Thyroid gland (tissue), 4 donors: ENCODE results near the gene GABRA5.
A peak's percentile ranks its signal among the peaks of the same experiment; 100 is the strongest.

Experiments used
- POLR2A ChIP-seq, 2 donors: fragments of 450-650 bp; IDR thresholded peaks; one replicate each; pipeline ENCODE4 v1.6.1; 2017; ENCODE audit warnings: antibody characterized with exemption in 2 of 2, mild to moderate bottlenecking in 2 of 2, moderate library complexity in 1 of 2
- TF ChIP-seq, protein P1 (sequence below), 6 experiments: fragments of 200-600 bp in 3 of 6; fragments of 450-650 bp in 3 of 6; sonication (generic) in 3 of 6; IDR thresholded peaks; one replicate each; pipeline ENCODE4 v1.5.1; 2016 to 2019; ENCODE audit warnings: antibody characterized with exemption in 6 of 6, mild to moderate bottlenecking in 2 of 6, inconsistent platforms in 1 of 6, moderate library complexity in 1 of 6

GRCh38 chr15:26864664-26865191 lies 2.1 kb upstream of the GABRA5 start:
- TF ChIP-seq, protein P1, sequence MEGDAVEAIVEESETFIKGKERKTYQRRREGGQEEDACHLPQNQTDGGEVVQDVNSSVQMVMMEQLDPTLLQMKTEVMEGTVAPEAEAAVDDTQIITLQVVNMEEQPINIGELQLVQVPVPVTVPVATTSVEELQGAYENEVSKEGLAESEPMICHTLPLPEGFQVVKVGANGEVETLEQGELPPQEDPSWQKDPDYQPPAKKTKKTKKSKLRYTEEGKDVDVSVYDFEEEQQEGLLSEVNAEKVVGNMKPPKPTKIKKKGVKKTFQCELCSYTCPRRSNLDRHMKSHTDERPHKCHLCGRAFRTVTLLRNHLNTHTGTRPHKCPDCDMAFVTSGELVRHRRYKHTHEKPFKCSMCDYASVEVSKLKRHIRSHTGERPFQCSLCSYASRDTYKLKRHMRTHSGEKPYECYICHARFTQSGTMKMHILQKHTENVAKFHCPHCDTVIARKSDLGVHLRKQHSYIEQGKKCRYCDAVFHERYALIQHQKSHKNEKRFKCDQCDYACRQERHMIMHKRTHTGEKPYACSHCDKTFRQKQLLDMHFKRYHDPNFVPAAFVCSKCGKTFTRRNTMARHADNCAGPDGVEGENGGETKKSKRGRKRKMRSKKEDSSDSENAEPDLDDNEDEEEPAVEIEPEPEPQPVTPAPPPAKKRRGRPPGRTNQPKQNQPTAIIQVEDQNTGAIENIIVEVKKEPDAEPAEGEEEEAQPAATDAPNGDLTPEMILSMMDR (IDR thresholded peaks at IDR 0.05), result peak; percentile 30 to 83 (median 68)
- TF ChIP-seq POLR2A (IDR thresholded peaks at IDR 0.05), result no peak
